Urinary bladder (tissue), 4 donors: ENCODE results near the gene MAG. TPM values are rescaled to one million over a fixed set of nuclear protein-coding genes. Genes with fewer than 3 reads are reported as not detected.

Source experiments
- DNase-seq: peaks from one replicate; pipeline ENCODE4 v3.0.0-alpha.2; 2015; ENCODE audit errors: extremely low spot score
- H3K27ac ChIP-seq: one replicate; pipeline ENCODE4 v1.5.1; 2013; ENCODE audit warnings: low read depth, mild to moderate bottlenecking, moderate library complexity
- H3K36me3 ChIP-seq: one replicate; pipeline ENCODE4 v1.6.1; 2013; ENCODE audit warnings: mild to moderate bottlenecking, moderate library complexity; ENCODE audit not compliant: insufficient read depth
- H3K4me1 ChIP-seq: one replicate; pipeline ENCODE4 v1.6.1; 2013; ENCODE audit warnings: mild to moderate bottlenecking, moderate library complexity; ENCODE audit not compliant: insufficient read depth
- H3K4me3 ChIP-seq: one replicate; pipeline ENCODE4 v1.5.1; 2013; ENCODE audit warnings: low read depth, low read length
- WGBS: extraction: QIAGEN DNeasy Blood & Tissue Kit; methylation state at CpG from one replicate; pipeline ENCODE4 v1.1.7; 2013; 5-methylcytosine and 5-hydroxymethylcytosine counted together
- polyA plus RNA-seq: library from polyadenylated mRNA; stranded (reverse); fragments of 200-250 nt; gene quantifications from one replicate; pipeline ENCODE4 v1.2.3, GENCODE V29; 2013
- total RNA-seq: library from RNA; depleted of rRNA; stranded (reverse); fragments of >200 nt; gene quantifications from one replicate; pipeline ENCODE4 v1.2.3, GENCODE V29; 2014
- donor health status: healthy with polysubstance abuse.
- donor health status: healthy.

Gene MAG
- total and polyA plus RNA-seq, 2 donors = 0.20 to 6.1 TPM

- no peak for DNase-seq
- H3K4me3 ChIP-seq = no peak overlapping the region
- H3K36me3 ChIP-seq = no peaks in the 10 kb centered on the region
- WGBS = 85% methylated on average over 25 of the region's 25 CpGs
- H3K27ac ChIP-seq = no peak overlapping the region
- no peaks in the 10 kb centered on the region for H3K4me1 ChIP-seq
Observed at GRCh38 chr19:35337097-35337983, 45.4 kb downstream of the MAG start.

GRCh38 chr19:35337984-35338296, 46.0 kb downstream of the MAG start:
- H3K27ac ChIP-seq = no peak overlapping the region
- no peak overlapping the region for H3K4me3 ChIP-seq
- no peaks in the 10 kb centered on the region for H3K36me3 ChIP-seq
- 90% methylated on average over 13 of the region's 13 CpGs for WGBS
- no peak for DNase-seq
- no peaks in the 10 kb centered on the region for H3K4me1 ChIP-seq

- H3K4me3 ChIP-seq = no peak overlapping the region
- WGBS = 89% methylated on average over 11 of the region's 11 CpGs
- no peaks in the 10 kb centered on the region for H3K36me3 ChIP-seq
- no peak for DNase-seq
- H3K27ac ChIP-seq = no peak overlapping the region
- H3K4me1 ChIP-seq = no peaks in the 10 kb centered on the region
Observed at GRCh38 chr19:35340431-35340830, 48.5 kb downstream of the MAG start.

GRCh38 chr19:35341006-35341405, 49.0 kb downstream of the MAG start:
- 91% methylated on average over 16 of the region's 16 CpGs for WGBS
- DNase-seq = no peak
- no peaks in the 10 kb centered on the region for H3K36me3 ChIP-seq
- H3K4me1 ChIP-seq = no peaks in the 10 kb centered on the region
- H3K4me3 ChIP-seq = no peak overlapping the region
- H3K27ac ChIP-seq = no peak overlapping the region

- H3K4me3 ChIP-seq = no peak overlapping the region
- H3K27ac ChIP-seq = no peak overlapping the region
- DNase-seq = no peak
Observed at GRCh38 chr19:35341565-35342225, 49.7 kb downstream of the MAG start.

GRCh38 chr19:35342430-35342829, 50.5 kb downstream of the MAG start:
- no peak overlapping the region for H3K4me3 ChIP-seq
- WGBS = 45% methylated on average over 5 of the region's 5 CpGs
- DNase-seq = no peak
- no peaks in the 10 kb centered on the region for H3K4me1 ChIP-seq
- no peak overlapping the region for H3K27ac ChIP-seq
- H3K36me3 ChIP-seq = no peaks in the 10 kb centered on the region

More at GRCh38 chr19:35341565-35342225, 49.7 kb downstream of the MAG start:
- Histone ChIP-seq H3K4me1 (no peaks in the 10 kb centered on the region), H3K36me3 (no peaks in the 10 kb centered on the region)
- 87% methylated on average over 14 of the region's 14 CpGs for WGBS

- Histone ChIP-seq H3K4me3 (no peak overlapping the region), H3K4me1 (no peaks in the 10 kb centered on the region), H3K36me3 (no peaks in the 10 kb centered on the region), H3K27ac (no peak overlapping the region)
- no peak for DNase-seq
- WGBS = 84% methylated on average over 17 of the region's 17 CpGs
Observed at GRCh38 chr19:35344511-35345031, 52.6 kb downstream of the MAG start.

GRCh38 chr19:35345671-35346111, 53.7 kb downstream of the MAG start:
- no peak overlapping the region for H3K27ac ChIP-seq
- DNase-seq = no peak
- no peaks in the 10 kb centered on the region for H3K36me3 ChIP-seq
- H3K4me1 ChIP-seq = no peaks in the 10 kb centered on the region
- WGBS = 77% methylated on average over 11 of the region's 11 CpGs
- no peak overlapping the region for H3K4me3 ChIP-seq

GRCh38 chr19:35346193-35347052, 54.5 kb downstream of the MAG start:
- no peak overlapping the region for H3K4me3 ChIP-seq
- no peaks in the 10 kb centered on the region for H3K36me3 ChIP-seq
- WGBS = 72% methylated on average over 28 of the region's 28 CpGs
- no peak for DNase-seq
- no peak overlapping the region for H3K27ac ChIP-seq
- H3K4me1 ChIP-seq = no peaks in the 10 kb centered on the region

- Histone ChIP-seq H3K4me1 (no peaks in the 10 kb centered on the region), H3K4me3 (no peak within 1 kb of the TSS), H3K27ac (no peak within 1 kb of the TSS), H3K36me3 (no peaks in the 10 kb centered on the region)
- WGBS = 59% methylated on average over 18 of the region's 18 CpGs
- no peak for DNase-seq
Observed at GRCh38 chr19:35347171-35347929, 55.4 kb downstream of the MAG start, which contains the start of gene FFAR1. FFAR1 (plus strand) TSS chr19:35347902; CDS start chr19:35351552, 3,650 bp downstream.

- no peak overlapping the region for H3K4me3 ChIP-seq
- WGBS = 84% methylated on average over 7 of the region's 7 CpGs
- no peaks in the 10 kb centered on the region for H3K36me3 ChIP-seq
- DNase-seq = no peak
- H3K27ac ChIP-seq = no peak overlapping the region
- no peaks in the 10 kb centered on the region for H3K4me1 ChIP-seq
Observed at GRCh38 chr19:35347930-35348298, 56.0 kb downstream of the MAG start.

- Histone ChIP-seq H3K4me1 (no peaks in the 10 kb centered on the region), H3K4me3 (no peak overlapping the region), H3K27ac (no peak overlapping the region), H3K36me3 (no peaks in the 10 kb centered on the region)
- no peak for DNase-seq
- 84% methylated on average over 18 of the region's 18 CpGs for WGBS
Observed at GRCh38 chr19:35348911-35349611, 57.1 kb downstream of the MAG start.
